GM23338 (cell line): ENCODE data around the gene OSBPL6. TPM values are rescaled to one million over a fixed set of nuclear protein-coding genes. Genes with fewer than 3 reads are reported as not detected.

Experiments used
- ATAC-seq: fragments of 200-7000 bp; cut with Tn5 transposase; 3 replicates; pipeline ENCODE4 v1.9.1; 2020
- DNase-seq: peaks from one replicate; pipeline ENCODE4 v3.0.0-alpha.2; 2015; ENCODE audit warnings: low spot score
- H2AFZ ChIP-seq: fragments of 200-600 bp; sonication (generic); 2 replicates; pipeline ENCODE4 v1.8.0; 2016; ENCODE audit warnings: antibody characterized with exemption, mild to moderate bottlenecking, moderate library complexity
- H3F3A ChIP-seq: fragments of 200-600 bp; sonication (generic); replicated peaks from 2 replicates; pipeline ENCODE4 v1.8.0; 2017; ENCODE audit warnings: antibody characterized with exemption, mixed run types, low read depth
- H3K27ac ChIP-seq: fragments of 200-600 bp; sonication (generic); 2 replicates; pipeline ENCODE4 v1.6.1; 2016; ENCODE audit warnings: low read depth
- H3K27me3 ChIP-seq: fragments of 200-600 bp; sonication (generic); 2 replicates; pipeline ENCODE4 v1.8.0; 2016; ENCODE audit warnings: mild to moderate bottlenecking, mixed run types, moderate library complexity; ENCODE audit not compliant: insufficient read depth
- H3K36me3 ChIP-seq: fragments of 200-600 bp; sonication (generic); 2 replicates; pipeline ENCODE4 v1.8.0; 2016; ENCODE audit warnings: mild to moderate bottlenecking; ENCODE audit not compliant: insufficient read depth
- H3K4me1 ChIP-seq: fragments of 200-600 bp; sonication (generic); 2 replicates; pipeline ENCODE4 v1.8.0; 2016; ENCODE audit warnings: mild to moderate bottlenecking, moderate library complexity; ENCODE audit not compliant: insufficient read depth
- H3K4me2 ChIP-seq: fragments of 200-600 bp; sonication (generic); 2 replicates; pipeline ENCODE4 v1.7.1; 2017; ENCODE audit warnings: mixed run types
- H3K4me3 ChIP-seq: fragments of 200-600 bp; sonication (generic); 2 replicates; pipeline ENCODE4 v1.6.1; 2016; ENCODE audit warnings: mixed run types
- H3K79me2 ChIP-seq: fragments of 200-600 bp; sonication (generic); replicated peaks from 2 replicates; pipeline ENCODE4 v1.8.0; 2017; ENCODE audit warnings: mild to moderate bottlenecking; ENCODE audit not compliant: insufficient read depth
- H3K9me2 ChIP-seq: fragments of 200-600 bp; sonication (generic); 2 replicates; pipeline ENCODE4 v1.8.0; 2017; ENCODE audit not compliant: insufficient read depth
- H4K20me1 ChIP-seq: fragments of 200-600 bp; sonication (generic); replicated peaks from 2 replicates; pipeline ENCODE4 v1.8.0; 2017; ENCODE audit warnings: mild to moderate bottlenecking; ENCODE audit not compliant: insufficient read depth
- H3K27ac Mint-ChIP-seq: 2 replicates; pipeline ENCODE4 v1.8.0; 2020; ENCODE audit warnings: inconsistent platforms, mild to moderate bottlenecking, moderate library complexity, mixed read lengths
- H3K27me3 Mint-ChIP-seq: 3 replicates; pipeline ENCODE4 v1.8.0; 2022; ENCODE audit warnings: low read depth, mild to moderate bottlenecking, moderate library complexity, mixed read lengths, inconsistent platforms; ENCODE audit not compliant: insufficient read depth, poor library complexity
- H3K36me3 Mint-ChIP-seq: 3 replicates; pipeline ENCODE4 v1.8.0; 2021; ENCODE audit warnings: low read depth, mild to moderate bottlenecking, inconsistent platforms, moderate library complexity, mixed read lengths
- H3K4me1 Mint-ChIP-seq: 3 replicates; pipeline ENCODE4 v1.8.0; 2020; ENCODE audit warnings: mild to moderate bottlenecking, inconsistent platforms, mixed read lengths
- H3K4me3 Mint-ChIP-seq: 3 replicates; pipeline ENCODE4 v1.8.0; 2021; ENCODE audit warnings: moderate library complexity, mild to moderate bottlenecking, inconsistent platforms, mixed read lengths
- H3K9me3 Mint-ChIP-seq: 3 replicates; pipeline ENCODE4 v1.8.0; 2020; ENCODE audit warnings: moderate library complexity, mild to moderate bottlenecking, inconsistent platforms, mixed read lengths
- CREB1 ChIP-seq: fragments of 250-450 bp; sonication (Bioruptor Pico); IDR thresholded peaks from 2 replicates; pipeline ENCODE4 v1.5.0; 2020; ENCODE audit warnings: low read depth, mild to moderate bottlenecking, moderate library complexity
- CTCF ChIP-seq, 2 experiments: fragments of 200-600 bp in 1 of 2; sonication (generic) in 1 of 2; conservative IDR thresholded peaks; 2 replicates each; pipeline versions ENCODE4 v1.5.1 to v1.6.1; 2016 to 2017; ENCODE audit warnings: antibody characterized with exemption in 2 of 2, low read depth in 2 of 2, mild to moderate bottlenecking in 2 of 2, moderate library complexity in 1 of 2
- EZH2phosphoT487 ChIP-seq: fragments of 200-600 bp; sonication (generic); IDR thresholded peaks from one replicate; pipeline ENCODE4 v1.8.1; 2018; ENCODE audit warnings: antibody characterized with exemption; ENCODE audit not compliant: unreplicated experiment
- JUNB ChIP-seq: IDR thresholded peaks from one replicate; pipeline ENCODE4 v1.6.1; 2016; ENCODE audit warnings: antibody characterized with exemption; ENCODE audit not compliant: unreplicated experiment
- NANOG ChIP-seq: IDR thresholded peaks from 2 replicates; pipeline ENCODE4 v1.6.1; 2016; ENCODE audit warnings: antibody characterized with exemption, borderline replicate concordance
- STAT1 ChIP-seq: IDR thresholded peaks from one replicate; pipeline ENCODE4 v1.6.1; 2016; ENCODE audit warnings: antibody characterized with exemption; ENCODE audit not compliant: unreplicated experiment
- ZNF114 ChIP-seq: fragments of 250-450 bp; sonication (Bioruptor Pico); IDR thresholded peaks from 2 replicates; pipeline ENCODE4 v1.5.0; 2020; ENCODE audit warnings: mild to moderate bottlenecking, moderate library complexity
- ZNF331 ChIP-seq: fragments of 250-450 bp; sonication (Bioruptor Pico); IDR thresholded peaks from 2 replicates; pipeline ENCODE4 v1.5.0; 2020; ENCODE audit warnings: low read depth, mild to moderate bottlenecking, moderate library complexity
- polyA plus RNA-seq: library from polyadenylated mRNA; unstranded; fragments of >200 nt; fragmentation: Nextera tagmentation; extraction: Ambion mirVana; gene quantifications from 2 replicates; pipeline ENCODE4 v1.2.1, GENCODE V29; 2016
- total RNA-seq: library from RNA; depleted of rRNA; stranded (reverse); fragments of >200 nt; shearing (Covaris generic); gene quantifications from 2 replicates; pipeline ENCODE4 v1.2.3, GENCODE V29; 2014

The OSBPL6 gene
- total and polyA plus RNA-seq, 2 experiments from 2014 or later = 6.0 to 8.5 TPM

DNA sequence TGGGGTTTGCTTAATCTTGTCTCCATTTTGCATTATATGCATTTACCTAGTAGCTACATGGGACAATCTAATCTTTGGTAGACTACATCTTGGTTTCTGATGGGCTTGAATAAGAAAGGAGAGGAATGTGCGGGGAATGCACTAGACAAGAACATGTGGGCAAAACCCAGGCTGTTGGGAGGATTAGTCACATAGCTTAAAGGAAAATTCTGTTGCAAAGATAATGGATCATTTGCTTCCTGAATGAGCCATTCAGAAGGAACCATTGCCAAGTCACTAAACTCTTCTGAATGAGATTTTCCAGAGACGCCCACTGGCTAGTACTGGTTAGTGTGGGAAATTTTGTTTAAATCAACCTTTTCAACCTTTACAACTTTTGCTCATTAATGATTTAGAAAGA is 84.8 kb downstream of the OSBPL6 start (continued):
- no peak for TF ChIP-seq ZNF114
- TF ChIP-seq CREB1 (CRISPR knock-in tag) = no peak
- TF ChIP-seq STAT1 = no peak
- TF ChIP-seq EZH2phosphoT487 = no peak
- TF ChIP-seq JUNB = no peak

- Mint-ChIP-seq H3K36me3 (no peaks in the 10 kb centered on the region), H3K9me3 (no peaks in the 10 kb centered on the region), H3K27ac (no peak overlapping the region), H3K27me3 (peaks cover 4% of the 10 kb centered on the region), H3K4me1 (peaks cover 24% of the 10 kb centered on the region), H3K4me3 (no peak overlapping the region)
- Histone ChIP-seq H3K36me3 (no peaks in the 10 kb centered on the region), H3K79me2 (no peaks in the 10 kb centered on the region), H3K4me1 (peaks cover 11% of the 10 kb centered on the region; the same call in 1 of the 2 replicates), H3K9me2 (no peaks in the 10 kb centered on the region), H2AFZ (no peak overlapping the region), H3F3A (no peaks in the 10 kb centered on the region), H3K4me3 (no peak overlapping the region), H3K27me3 (no peaks in the 10 kb centered on the region), H4K20me1 (no peaks in the 10 kb centered on the region), H3K4me2 (no peak overlapping the region), H3K27ac (no peak overlapping the region)
- DNase-seq (no peak), ATAC-seq (no peak)
- no peak for TF ChIP-seq ZNF331
Observed at GRCh38 chr2:178279636-178280035, 85.3 kb downstream of the OSBPL6 start.

- Mint-ChIP-seq H3K4me3 (no peak overlapping the region), H3K27me3 (peaks cover 4% of the 10 kb centered on the region), H3K27ac (no peak overlapping the region), H3K9me3 (no peaks in the 10 kb centered on the region), H3K4me1 (peaks cover 20% of the 10 kb centered on the region), H3K36me3 (no peaks in the 10 kb centered on the region)
- Histone ChIP-seq H3K4me1 (peaks cover 11% of the 10 kb centered on the region; the same call in 1 of the 2 replicates), H3K79me2 (no peaks in the 10 kb centered on the region), H3K36me3 (no peaks in the 10 kb centered on the region), H3K27ac (no peak overlapping the region), H3K4me2 (no peak overlapping the region), H3K27me3 (no peaks in the 10 kb centered on the region), H3K9me2 (no peaks in the 10 kb centered on the region), H3F3A (no peaks in the 10 kb centered on the region), H2AFZ (no peak overlapping the region), H3K4me3 (no peak overlapping the region), H4K20me1 (no peaks in the 10 kb centered on the region)
- no peak for ATAC-seq
- peak; percentile 58 to 88 for TF ChIP-seq CTCF (conservative IDR thresholded peaks at IDR 0.05; ENCODE audit: low read depth in 2 of 2)
- no peak for TF ChIP-seq NANOG
- peak; percentile 67 for DNase-seq
Observed at GRCh38 chr2:178280244-178280852, 86.0 kb downstream of the OSBPL6 start.
